Measurements from ENCODE around the gene CDS1. TPM values are rescaled to one million over a fixed set of nuclear protein-coding genes. Genes with fewer than 3 reads are reported as not detected.

CDS1 gene
- total and polyA plus RNA-seq, 2 of the 8 experiments (the other 6 are each of a cell fraction or from before 2014, with no cell fraction given): 8.7 to 13.9 TPM

GRCh38 chr4:84697615-84698201 is 114.8 kb downstream of the CDS1 start:
- H2BK20ac ChIP-seq (ENCODE audit: low read length): no peak overlapping the region
- TF ChIP-seq GTF2F1 (IDR thresholded peaks at IDR 0.05; ENCODE audit: borderline replicate concordance, low read depth, low read length): no peak
- TF ChIP-seq EZH2 (IDR thresholded peaks at IDR 0.05; ENCODE audit: low read depth, low read length, severe bottlenecking): no peak
- TF ChIP-seq SP2 (IDR thresholded peaks at IDR 0.05; ENCODE audit: low read length): no peak
- no peak for TF ChIP-seq SP4 (IDR thresholded peaks at IDR 0.05; ENCODE audit: low read length)
- TF ChIP-seq BACH1 (IDR thresholded peaks at IDR 0.05; ENCODE audit: low read length): no peak
- no peaks in the 10 kb centered on the region; the same call in 1 of the 2 replicates for H3K23me2 ChIP-seq (ENCODE audit: low read depth, low read length)
- H2BK5ac ChIP-seq (ENCODE audit: low read depth, low read length): no peak overlapping the region
- no peak overlapping the region for H3K4me3 ChIP-seq (ENCODE audit: extremely low read depth in 1 of 4, insufficient read depth in 2 of 4, low read depth in 3 of 4, low read length in 4 of 4)
- no peak overlapping the region for H2BK15ac ChIP-seq (ENCODE audit: low read length)
- FAIRE-seq (no peak), DNase-seq (ENCODE audit: low read depth in 1 of 2, low spot score in 2 of 2) (no peak)
- CTCF ChIA-PET (ENCODE audit: partially characterized antibody): no interaction called here
- H2BK12ac ChIP-seq (ENCODE audit: low read depth, low read length): no peak overlapping the region
- no peak overlapping the region for H2AFZ ChIP-seq (ENCODE audit: low read length)
- no peak overlapping the region for H4K5ac ChIP-seq (ENCODE audit: insufficient read length, low read depth, low read length)
- H3K79me2 ChIP-seq (ENCODE audit: control insufficient read depth in 1 of 2, insufficient read depth in 2 of 2, low read length in 2 of 2): no peaks in the 10 kb centered on the region
- WGBS, 2 experiments (ENCODE audit: extremely low coverage in 1 of 2, insufficient coverage in 1 of 2, insufficient read length in 1 of 2, insufficient replicate concordance in 2 of 2, low coverage in 1 of 2, low lambda C conversion rate in 2 of 2, missing lambda C conversion rate in 1 of 2): 88% methylated on average over 4 of the region's 4 CpGs; no CpG with 5 or more reads in 1 of the 2 experiments
- H3K56ac ChIP-seq (replicated peaks; ENCODE audit: insufficient read length, low read depth, low read length): no peak overlapping the region
- H3K4me2 ChIP-seq (ENCODE audit: insufficient read depth in 1 of 2, low read depth in 2 of 2, low read length in 2 of 2): no peak overlapping the region
- H4K20me1 ChIP-seq (replicated peaks in 1 of 2; ENCODE audit: control insufficient read depth in 1 of 2, insufficient read depth in 2 of 2, low read length in 2 of 2): no peaks in the 10 kb centered on the region
- H4K91ac ChIP-seq (replicated peaks; ENCODE audit: insufficient read length, low read length): no peak overlapping the region
- H2BK120ac ChIP-seq (replicated peaks; ENCODE audit: low read depth, low read length): no peak overlapping the region
- H2AK5ac ChIP-seq (ENCODE audit: low read depth, low read length): no peak overlapping the region
- no peaks in the 10 kb centered on the region for H3K4me1 ChIP-seq (replicated peaks in 1 of 4; ENCODE audit: control insufficient read depth in 3 of 4, insufficient read depth in 4 of 4, low read length in 3 of 4)
- no peaks in the 10 kb centered on the region for H3K9me3 ChIP-seq (ENCODE audit: insufficient read depth in 2 of 2, low read depth in 1 of 2, low read length in 1 of 2)
- no peak overlapping the region for H3K9ac ChIP-seq (replicated peaks in 1 of 4; ENCODE audit: extremely low read depth in 1 of 4, low read depth in 3 of 4, low read length in 3 of 4)
- H3K14ac ChIP-seq (ENCODE audit: insufficient read length): no peak overlapping the region
- H3K79me1 ChIP-seq (ENCODE audit: low read depth, low read length): no peaks in the 10 kb centered on the region
- H3K4ac ChIP-seq (replicated peaks; ENCODE audit: insufficient read length, low read depth, low read length): no peak overlapping the region
- H3K36me3 ChIP-seq (ENCODE audit: control insufficient read depth in 2 of 4, insufficient read depth in 4 of 4, low read length in 3 of 4): peaks cover 4 to 42% (median 26%) of the 10 kb centered on the region in 4 experiments
- H3K27ac ChIP-seq (ENCODE audit: low read depth, low read length): no peak overlapping the region
- POLR2A ChIA-PET (ENCODE audit: partially characterized antibody): interaction anchor here (1.1 kb wide), 1 partner anchor 21 kb away, joined by 3 read pairs; no protein-coding TSS in a partner anchor
- H3K23ac ChIP-seq (ENCODE audit: insufficient read length): no peak overlapping the region
- no peaks in the 10 kb centered on the region for H3K27me3 ChIP-seq (replicated peaks in 1 of 4; ENCODE audit: control insufficient read depth in 3 of 4, extremely low read depth in 1 of 4, insufficient read depth in 3 of 4, low read length in 3 of 4)
- H3K18ac ChIP-seq (ENCODE audit: extremely low read depth, low read length): no peak overlapping the region
- H4K8ac ChIP-seq (ENCODE audit: extremely low read depth, insufficient read depth, low read length): no peak overlapping the region

All from H1 (cell line).